NK-92 (cell line): ENCODE measurements around the gene ERCC8.
A peak's percentile ranks its signal among the peaks of the same experiment; 100 is the strongest.
"Not testable (repeated sequence)": the region's sequence is repeated elsewhere in the genome, so short reads cannot be mapped to it uniquely, and the experiment has no call there.

Experiments
- DNase-seq: peaks from one replicate; lab custom pipeline; 2025; ENCODE audit not compliant: unreplicated experiment; lab: John Stamatoyannopoulos, UW

The ERCC8 gene, protein sequence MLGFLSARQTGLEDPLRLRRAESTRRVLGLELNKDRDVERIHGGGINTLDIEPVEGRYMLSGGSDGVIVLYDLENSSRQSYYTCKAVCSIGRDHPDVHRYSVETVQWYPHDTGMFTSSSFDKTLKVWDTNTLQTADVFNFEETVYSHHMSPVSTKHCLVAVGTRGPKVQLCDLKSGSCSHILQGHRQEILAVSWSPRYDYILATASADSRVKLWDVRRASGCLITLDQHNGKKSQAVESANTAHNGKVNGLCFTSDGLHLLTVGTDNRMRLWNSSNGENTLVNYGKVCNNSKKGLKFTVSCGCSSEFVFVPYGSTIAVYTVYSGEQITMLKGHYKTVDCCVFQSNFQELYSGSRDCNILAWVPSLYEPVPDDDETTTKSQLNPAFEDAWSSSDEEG

DNA sequence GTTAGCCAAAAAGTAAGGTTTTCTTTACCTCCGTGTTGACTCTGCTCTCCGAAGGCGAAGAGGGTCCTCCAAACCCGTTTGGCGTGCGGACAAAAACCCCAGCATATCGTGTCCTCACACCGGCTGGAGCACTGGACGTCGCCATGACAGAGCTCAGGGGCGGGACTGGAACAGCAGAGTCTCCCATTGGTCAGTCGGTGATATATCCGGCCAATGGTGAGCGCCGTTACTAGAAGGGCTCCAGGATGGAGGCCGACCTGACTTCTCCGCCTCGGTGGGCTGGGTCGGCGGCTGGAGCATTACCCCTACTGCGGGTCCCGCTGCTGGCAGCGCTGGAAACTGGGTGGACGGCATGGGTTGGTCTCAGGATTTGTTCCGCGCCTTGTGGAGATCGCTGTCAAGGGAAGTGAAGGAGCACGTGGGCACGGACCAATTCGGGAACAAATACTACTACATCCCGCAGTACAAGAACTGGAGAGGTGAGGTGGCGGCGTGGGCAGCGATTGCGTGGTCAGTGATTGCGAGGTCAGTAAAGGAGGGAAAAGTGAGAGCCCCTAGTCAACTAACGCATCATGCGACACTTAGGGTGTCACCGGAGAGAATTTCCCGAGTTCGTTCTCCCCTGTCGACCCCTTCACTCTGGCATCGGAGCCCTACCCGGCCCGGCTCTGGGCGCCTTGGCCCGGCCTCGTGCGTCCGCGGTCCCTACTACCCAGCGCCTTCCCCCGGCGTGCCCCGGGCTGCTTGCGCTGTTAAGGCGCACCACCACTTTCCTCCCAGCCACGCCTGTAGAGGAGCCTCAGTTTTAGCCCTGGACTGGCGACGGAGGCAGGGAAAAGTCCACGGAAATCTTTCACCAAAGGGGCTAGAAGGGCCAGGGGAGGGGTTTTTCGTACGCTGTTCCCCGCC is at the start of gene ERCC8, which contains the start of gene NDUFAF2:
TSS of gene ERCC8 (minus strand) at position 167 of the 909 bp plus-strand sequence. CDS start at position 105, 62 bp downstream.
TSS of gene NDUFAF2 (plus strand) at position 302 of the 909 bp plus-strand sequence. CDS start at position 353, 51 bp downstream.
- DNase-seq = peak; percentile 14

DNA sequence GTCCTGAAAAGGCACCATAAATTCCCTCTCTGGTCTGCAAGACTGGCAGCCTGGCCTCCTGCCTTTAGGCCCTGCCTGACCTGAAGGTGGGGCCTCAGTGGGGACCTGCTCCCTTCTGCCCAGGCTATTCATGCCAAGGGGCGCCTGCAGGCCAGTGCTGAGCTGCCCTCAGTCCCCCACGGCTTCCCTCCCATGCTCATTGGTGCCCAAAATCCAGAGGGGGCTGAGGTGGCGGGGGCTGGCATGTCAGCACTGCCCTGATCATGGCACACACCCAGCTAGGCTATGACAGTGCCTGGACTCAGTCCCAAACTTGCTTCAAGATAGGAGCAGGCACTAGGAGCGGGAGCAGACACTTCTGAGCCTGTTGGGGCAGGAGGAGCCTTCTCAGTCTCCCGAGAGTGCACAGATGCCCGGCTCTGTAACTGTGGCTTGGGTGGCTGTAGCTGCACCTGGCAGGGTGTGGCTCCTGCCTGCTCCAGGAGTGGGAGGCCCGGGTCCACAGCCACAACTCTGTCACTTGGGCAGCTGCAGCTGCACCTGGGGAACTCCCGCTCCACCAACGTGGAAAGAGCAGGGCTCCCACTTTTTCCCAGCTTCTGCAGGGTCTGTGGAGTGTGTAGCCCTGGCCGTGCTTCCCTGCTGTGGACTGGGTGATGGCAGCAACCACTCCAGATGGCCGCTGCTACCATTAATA is 49.2 kb upstream of the ERCC8 start:
- DNase-seq = no peak

DNA sequence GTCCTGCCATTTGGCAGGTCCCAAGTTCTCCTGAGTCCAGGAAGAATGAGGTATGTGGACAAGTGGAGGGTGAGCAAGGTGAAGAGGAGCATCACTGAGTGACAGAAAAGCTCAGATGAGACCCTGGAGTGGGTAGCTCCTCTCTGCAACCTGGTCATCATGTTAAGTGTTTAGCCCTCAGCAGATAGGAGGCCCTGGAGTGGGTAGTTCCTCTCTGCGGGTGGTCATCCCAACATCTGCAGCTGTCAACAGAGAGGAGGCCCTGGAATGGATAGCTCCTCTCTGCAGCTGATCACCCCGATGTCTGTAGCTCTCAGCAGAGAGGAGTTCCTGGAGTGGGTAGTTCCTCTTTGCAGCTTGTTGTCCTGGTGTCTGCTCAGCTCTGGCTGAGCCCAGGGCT is 48.6 kb upstream of the ERCC8 start:
- no peak for DNase-seq

DNA sequence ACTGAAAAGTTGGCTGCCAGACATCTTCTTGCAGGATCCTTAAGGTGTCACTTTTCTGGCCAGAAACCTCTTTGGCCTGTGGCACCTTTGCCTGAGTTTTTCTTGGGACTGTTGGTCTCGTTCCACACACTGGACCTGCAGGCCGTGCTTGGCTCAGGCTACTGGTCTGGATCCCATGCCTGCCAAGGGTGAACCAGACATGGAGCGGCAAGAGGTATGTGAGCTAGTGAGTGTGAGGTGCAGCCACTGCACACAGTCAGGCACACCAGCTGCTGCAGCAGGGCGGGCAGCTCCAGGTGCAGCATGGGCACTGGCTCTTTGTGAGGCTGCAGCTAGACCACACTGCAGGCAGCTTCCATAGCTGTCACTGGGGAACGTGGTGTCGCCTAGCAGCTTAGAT is 48.0 kb upstream of the ERCC8 start:
- DNase-seq = no peak

DNA sequence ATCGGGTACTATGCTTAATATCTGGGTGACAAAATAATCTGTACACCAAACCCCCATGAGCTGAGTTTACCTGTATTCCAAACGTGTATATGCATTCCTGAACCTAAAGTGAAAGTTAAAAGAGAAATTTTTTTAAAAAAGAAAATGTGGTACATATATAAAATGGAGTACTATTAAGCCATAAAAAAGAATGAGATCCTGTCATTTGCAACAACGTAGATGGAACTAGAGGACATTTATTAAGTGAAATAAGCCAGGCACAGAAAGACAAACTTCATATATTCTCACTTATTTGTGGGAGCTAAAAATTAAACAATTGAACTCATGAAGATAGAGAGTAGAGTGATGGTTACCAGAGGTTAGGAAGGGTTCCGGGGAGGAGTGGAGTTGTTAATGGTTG is 44.9 kb upstream of the ERCC8 start:
- DNase-seq = no peak

DNA sequence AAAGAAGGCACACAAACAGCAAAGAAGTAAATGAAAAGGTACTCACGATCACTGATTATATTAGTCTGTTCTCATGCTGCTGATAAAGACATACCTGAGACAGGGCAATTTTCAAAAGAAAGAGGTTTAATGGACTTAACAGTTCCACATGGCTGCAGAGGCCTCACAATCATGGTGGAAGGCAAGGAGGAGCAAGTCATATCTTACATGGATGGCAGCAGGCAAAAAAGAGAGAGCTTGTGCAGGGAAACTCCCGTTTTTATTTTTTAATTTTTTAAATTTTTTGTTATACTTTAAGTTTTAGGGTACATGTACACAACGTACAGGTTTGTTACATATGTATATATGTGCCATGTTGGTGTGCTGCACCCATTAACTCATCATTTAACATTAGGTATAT is 37.3 kb upstream of the ERCC8 start:
- not testable (repeated sequence) for DNase-seq

DNA sequence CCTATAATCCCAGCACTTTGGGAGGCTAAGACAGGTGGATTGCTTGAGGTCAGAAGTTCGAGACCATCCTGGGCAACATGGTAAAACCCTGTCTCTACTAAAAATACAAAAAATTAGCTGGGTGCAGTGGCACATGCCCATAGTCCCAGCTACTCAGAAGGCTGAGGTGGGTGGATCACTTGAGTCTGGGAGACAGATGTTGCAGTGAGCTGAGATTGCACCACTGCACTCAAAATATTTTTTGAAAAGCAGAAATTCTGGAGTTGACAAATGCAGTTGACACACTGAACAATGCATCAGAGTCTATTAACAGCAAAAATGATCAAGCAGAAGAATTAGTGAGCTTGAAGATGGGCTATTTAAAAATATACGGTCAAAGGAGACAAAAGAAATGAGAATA is 35.6 kb upstream of the ERCC8 start:
- no peak for DNase-seq

DNA sequence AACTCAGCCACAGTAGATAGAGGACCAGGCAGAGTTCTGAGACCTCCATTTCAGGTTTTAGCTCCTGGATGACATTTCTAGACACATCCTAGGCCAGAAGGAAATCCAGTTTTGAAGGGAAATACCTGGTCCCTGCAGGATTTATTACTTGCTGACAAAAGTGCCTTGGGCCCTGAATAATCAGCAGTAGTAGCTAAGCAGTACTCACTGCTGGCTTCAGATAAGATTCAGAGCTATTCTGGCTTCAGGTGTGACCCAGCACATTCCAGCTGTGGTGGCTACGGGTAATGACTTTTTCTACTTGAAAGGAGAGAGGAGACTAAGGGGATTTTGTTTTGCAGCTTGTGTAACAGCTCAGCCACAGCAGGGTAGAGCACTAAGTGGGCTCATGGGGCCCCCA is 34.1 kb upstream of the ERCC8 start:
- DNase-seq = no peak

DNA sequence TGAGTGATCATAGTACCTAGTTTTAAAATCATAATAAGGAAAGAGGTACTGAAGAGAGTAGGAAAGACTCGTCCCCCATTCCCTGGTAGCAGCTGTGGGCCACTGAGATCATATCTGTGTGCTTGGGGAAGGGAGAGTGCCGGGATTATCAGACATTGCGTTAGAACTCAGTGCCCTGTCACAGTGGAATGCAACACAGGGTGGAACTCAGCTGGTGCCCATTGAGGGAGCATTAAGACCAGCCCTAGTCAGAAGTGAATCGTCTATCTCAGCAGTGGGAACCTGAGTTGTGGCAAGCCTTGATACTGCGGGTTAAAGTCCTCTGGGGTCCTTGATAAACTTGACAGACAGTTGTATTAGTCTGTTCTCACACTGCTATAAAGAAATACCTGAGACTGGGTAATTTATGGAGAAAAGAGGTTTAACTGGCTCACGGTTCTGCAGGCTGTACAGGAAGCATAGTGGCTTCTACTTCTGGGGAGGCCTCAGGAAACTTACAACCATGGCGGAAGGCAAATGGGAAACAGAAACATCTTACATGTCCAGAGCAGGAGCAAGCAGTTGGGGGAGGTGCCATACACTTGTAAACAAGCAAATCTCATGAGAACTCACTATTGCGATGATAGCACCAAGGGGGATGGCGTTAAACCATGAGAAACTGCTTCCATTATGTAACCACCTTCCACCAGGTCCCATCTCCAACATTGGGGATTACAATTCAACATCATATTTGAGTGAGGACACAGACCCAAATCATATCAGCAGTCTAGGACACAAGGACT is 33.3 kb upstream of the ERCC8 start:
- DNase-seq = no peak

DNA sequence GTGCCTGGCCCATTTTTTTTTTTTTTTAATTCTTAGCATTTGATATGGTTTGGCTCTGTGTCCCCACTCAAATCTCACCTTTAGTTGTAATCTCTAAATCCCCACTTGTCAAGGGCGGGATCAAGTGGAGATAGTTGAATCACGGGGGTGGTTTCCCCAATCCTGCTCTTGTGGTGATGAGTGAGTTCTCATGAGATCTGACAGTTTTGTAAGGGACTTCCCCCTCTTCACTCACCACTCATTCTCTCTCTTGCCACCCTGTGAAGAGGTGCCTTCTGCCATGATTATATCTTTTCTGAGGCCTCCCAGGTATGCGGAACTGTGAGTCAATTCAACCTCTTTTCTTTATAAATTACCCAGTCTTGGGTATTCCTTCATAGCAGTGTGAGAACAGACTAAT is 27.4 kb upstream of the ERCC8 start:
- DNase-seq = no peak

DNA sequence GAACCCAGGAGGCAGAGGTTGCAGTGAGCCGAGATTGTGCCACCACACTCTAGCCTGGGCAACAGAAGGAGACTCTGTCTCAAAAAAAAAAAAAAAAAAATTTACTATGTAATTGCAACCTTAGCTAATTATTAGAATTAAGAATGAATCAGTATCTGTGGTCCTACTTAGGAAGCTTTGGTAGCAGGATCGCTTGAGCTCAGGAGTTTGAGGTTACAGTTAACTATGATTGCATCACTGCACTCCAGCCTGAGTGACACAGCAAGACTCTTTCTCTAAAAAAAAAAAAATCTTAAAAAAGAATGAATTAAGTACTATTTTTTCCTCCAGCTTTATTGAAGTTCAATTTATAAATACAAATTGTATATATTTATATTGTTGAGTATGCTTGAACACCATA is 16.8 kb upstream of the ERCC8 start:
- no peak for DNase-seq

DNA sequence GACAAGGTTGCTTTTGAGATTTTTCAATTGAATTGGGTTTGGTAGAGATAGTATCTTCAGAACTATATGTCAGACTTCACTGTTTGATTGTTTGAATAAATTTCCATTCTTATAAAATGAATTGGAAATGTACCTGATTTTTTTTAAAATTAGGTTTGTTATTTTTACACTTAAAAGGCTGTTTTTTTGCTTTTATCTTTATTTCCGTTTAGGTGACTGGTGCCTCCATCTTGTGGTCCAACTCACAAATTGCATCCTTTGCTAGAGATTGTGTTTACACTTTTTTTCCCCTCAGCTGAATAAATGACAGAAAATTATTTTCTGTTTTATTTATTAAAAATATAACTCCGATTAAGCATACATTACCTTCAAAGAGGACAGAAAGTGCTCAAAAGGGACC is 15.7 kb upstream of the ERCC8 start:
- DNase-seq = no peak

DNA sequence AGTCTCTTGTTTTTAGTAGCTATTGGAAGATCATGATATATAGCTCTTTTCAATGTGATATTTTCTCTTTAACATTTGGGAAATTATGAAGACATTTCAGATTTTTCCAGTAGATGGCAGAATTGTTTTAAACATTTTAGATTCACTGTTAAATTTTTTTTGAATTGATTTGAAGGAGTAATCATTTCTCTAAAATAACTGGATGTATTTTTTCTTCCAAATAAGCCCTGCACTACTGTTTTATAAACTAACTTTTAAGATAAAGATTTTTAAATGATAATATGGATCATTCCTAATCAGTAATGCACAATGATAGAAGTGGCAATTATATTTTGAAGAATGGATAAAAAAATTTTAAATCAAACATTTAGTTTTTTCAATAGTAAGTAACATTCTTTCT is 14.3 kb upstream of the ERCC8 start:
- no peak for DNase-seq

DNA sequence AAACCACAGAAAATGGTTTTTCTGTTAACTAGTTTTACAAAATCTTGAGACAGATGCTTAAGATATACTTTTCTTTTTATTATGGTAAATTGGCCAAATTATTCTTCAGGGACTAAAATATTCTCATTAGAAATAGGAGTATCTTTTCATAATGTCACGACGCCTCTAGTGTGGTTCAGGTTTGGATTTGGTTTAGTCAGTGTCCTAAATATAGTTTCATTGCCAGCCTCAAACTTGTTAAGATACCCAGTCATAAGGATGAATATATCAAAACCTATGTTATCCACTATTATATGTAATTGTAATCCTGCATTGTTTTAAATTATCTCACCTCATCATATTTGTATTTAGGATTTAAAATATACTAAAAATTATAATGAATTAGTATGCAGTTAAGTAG is 13.8 kb upstream of the ERCC8 start:
- no peak for DNase-seq

DNA sequence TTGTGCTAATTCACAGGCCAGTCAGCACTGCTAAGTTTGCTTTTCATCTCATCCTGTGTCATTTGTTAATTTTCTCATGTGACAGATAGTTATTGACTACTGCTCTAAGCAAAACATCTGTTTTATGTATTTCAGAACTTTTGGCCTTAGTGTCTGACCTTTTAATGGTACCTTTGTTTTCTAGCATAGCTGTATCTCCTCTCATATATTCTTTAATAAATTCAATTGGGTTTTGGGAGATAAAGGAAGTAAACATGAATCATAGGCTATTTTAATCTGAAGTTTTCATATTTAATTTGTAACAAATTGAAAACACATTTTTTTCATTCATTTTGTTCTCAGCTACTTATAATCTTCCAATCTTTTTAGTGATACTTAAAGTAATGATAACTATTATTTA is 13.2 kb upstream of the ERCC8 start:
- no peak for DNase-seq

DNA sequence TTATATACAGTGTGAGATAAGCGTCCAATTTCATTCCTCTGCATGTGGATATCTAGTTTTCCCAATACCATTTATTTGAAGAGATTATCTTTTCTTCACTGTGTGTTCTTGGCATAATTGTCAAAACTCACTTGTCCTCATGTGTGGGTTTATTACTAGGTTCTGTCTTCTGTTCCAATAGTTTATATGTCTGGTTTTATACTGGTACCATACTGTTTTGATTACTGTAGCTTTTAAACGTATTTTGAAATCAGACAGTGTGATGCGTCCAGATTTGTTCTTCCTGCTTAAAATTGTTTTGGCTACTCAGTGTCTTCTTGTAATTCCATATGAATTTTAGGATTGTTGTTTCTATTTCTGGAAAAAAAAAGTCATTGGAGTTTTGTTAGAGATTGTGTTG is 10.4 kb upstream of the ERCC8 start:
- DNase-seq = no peak

DNA sequence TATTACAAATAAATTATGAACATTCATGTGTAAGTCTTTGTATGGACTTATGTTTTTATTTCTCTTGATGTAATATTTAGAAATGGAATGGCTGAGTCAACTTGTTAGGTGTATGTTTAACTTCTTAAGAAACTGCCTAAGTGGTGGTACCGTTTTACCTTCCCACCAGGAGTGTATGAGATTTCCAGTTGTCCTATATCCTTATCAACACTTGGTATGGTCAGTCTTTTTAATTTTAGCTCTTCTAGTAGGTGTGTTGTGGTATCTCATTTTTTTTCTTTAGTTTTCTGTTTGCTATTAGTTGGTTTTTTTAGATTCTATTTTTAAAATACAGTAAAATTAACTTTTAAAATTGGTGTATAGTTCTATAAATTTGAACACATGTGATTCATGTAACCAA is 3.9 kb upstream of the ERCC8 start:
- DNase-seq = no peak

DNA sequence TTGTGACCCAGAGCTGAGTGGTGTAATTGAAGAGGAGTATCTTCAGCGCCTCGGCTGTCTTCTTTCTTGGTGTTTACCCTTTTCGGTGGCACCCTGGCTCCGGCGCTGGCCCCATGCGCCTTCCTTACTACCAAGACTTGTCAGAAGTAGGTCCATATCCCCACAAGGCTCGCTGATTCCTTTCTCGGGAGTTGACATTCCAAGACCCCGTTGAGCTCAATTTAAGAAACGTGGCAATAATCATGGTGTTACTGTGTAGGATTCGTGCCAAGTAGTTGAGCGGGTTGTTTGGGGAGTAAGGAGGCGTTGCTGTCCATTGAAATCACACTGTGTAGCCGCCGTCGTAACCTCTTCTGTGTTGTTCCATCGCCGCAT is 930 bp upstream of the ERCC8 start:
- no peak for DNase-seq

DNA sequence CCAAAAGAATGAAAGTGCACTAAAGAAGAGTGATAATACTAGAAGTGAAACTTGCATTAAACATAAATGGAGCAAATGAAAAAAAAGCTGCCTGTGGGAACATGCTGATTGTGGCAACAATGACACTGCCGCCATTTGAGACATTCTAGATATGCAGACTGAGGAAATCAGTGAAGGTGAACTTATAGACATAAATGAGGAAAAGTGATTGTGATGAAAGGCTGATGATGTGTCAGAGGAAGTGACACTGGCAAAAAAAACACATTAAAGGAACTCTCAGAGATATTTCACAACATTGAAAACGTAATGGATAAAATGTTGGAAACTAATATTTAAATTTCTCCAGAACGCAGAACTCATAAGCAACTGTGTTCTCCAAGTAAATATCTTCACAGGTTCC is 1.2 kb downstream of the ERCC8 start:
- no peak for DNase-seq

DNA sequence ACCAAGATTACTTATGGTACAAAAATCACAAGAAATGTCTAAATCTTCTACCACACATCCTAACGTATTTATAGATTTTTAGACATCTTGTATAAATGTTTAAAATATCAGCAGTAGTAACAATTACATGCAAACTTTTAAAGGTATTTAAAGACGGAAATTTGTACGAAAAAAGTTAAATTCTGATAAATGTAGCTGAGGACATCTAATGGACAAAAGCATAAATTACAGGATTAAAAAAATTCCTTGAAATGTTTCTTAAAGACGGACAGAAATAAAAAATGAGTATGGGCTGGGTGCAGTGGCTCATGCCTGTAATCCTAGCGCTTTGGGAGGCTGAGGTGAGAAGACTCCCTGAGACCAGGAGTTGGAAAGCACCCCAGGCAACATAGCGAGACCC is 15.8 kb downstream of the ERCC8 start:
- no peak for DNase-seq

DNA sequence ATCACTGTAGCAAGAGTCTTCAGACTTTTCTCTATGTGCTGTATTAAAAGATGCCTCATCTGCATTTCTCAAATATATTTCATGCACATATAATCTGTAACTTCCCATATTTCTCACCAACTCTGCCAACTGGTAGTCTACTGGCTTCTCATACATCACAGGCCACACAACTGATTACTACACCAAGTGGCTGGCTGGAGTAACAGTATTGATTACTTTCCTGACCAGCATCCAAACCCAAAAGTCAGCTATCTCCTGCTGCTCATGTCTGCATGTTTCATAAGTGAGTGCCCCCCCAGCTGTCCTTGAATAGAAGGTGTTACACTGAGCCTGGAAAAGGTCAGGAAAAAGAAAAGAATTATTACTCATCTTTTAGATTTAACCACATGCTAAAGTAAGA is 17.4 kb downstream of the ERCC8 start:
- no peak for DNase-seq
